ENCODE measurements around the gene LZTS3.

- no peak for TF ChIP-seq EZH2phosphoT487 (IDR thresholded peaks at IDR 0.05; ENCODE audit: insufficient read depth, low read depth)
- no peak for TF ChIP-seq EZH2 (IDR thresholded peaks at IDR 0.05; ENCODE audit: insufficient read depth, poor library complexity, severe bottlenecking)
Measured at GRCh38 chr20:3162080-3162611, 11.2 kb downstream of the LZTS3 start.

All from GM23248 (cell line).